ENCODE measurements around the gene CXCR6.
"Not testable (repeated sequence)": the region's sequence is repeated elsewhere in the genome, so short reads cannot be mapped to it uniquely, and the experiment has no call there.

Gene CXCR6

DNA sequence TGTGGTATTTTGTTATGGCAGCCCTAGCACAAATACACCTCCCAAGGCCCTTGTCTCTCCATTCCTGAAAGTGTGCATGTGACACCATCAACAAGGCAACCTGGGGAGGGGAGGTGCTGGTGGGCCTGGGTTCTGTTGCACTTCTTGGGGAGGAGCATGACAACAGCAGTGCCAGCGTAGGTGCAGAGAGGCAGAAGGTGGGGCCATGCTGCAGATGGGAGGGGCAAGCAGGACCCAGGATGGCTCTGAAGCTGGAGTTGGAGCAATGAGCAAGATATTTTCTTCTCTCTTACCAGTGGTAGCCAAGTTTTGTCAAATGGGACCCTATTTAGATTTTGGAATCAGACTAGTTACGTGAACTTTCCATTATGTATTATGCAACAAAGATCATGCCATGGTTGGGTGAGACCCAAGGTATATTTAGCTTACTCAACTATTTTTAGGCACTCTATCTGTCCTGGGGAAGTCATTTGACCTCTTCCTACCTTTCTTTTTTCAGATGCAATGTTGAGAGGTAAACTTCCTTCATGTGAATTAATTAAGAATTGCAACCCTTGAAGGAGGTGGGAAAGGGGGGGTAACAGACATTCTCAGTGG, 49.0 kb downstream of the CXCR6 start:
- no peak for DNase-seq

DNA sequence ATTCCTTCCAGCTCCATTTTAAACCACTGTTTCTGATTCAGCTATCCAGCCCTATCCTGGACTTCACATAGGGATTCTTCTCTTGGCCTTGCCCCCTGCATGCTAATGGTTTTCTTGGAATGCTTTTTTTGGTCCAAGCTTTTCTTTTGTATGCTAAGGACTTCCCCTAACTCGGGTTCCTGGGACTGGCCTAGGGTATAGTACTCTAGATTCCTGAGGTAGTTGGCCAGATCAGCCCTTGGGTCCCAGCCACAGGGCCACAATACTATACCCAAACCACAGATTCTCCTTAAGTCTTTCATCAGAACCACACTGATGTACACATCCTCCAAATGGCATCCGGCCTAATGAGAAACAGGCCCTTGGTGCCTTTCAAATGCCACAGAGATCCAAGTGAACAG, 49.6 kb downstream of the CXCR6 start:
- DNase-seq, result no peak

DNA sequence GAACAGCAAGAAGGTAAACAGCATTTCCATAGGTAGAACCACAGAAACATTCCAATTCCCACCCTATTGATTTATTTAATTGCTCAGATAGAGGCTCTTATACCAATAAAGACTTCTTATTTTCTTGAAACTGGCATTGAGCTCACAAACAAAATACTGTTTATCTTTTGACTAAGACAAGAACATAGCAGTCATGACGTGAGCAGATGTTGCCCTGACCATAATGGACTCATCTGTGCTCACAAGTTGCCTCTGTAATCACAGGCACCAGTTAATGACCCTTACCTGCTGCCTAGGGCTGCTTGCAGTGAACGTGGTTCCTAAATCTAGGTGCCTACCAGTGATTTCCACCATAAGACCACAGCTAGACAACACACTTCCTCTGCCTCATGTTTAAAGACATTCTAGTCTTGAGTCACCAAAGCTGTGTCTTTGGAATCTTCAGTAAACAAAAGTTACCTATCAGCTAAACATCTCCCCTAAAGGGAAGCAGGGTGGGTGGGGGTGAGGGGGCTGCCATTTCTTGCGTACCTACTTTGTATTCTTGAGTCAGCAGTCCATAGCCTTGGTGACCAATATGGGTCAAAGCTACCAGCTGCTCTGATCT, 50.3 kb downstream of the CXCR6 start:
- DNase-seq, result no peak

DNA sequence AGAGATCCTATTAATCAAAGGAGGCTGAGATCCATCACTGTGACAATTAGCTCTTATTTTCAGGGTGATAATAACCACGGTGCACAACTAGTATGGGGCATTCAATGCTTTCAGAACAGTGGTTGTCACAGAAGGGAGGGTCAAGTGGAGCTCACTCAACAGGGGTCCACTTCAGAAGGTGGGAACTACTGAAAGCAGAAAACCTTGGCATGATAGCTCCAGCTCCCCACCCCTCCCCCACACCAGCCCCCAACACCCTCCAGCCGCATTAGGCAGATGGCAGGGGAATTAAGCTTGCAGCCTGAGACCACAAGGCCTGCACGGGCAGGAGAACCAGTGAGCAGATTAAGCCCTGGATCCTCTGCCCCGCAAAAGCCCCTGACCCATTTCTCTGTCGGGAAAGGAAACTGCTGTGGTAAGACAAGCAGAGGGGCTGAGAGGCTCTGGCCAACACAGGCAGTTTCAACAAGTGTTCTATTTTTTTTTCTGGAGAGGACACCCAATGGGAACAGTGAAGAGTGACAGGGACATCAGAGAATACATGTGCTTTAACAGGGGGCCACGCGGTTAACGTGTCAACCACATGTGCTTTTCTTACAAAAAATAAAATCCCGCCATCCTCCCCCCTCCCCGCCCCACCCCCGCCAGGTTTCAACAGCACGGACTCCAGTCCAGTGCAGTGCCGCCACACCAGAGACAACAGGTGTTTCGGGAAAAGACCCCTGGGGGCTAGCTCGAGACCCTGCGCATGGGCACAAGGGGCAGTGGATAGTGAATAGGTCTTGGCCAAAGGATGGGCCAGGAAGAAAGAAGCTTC, 51.4 kb downstream of the CXCR6 start:
- peak in 1 of 2 donors; percentile 9 for DNase-seq

DNA sequence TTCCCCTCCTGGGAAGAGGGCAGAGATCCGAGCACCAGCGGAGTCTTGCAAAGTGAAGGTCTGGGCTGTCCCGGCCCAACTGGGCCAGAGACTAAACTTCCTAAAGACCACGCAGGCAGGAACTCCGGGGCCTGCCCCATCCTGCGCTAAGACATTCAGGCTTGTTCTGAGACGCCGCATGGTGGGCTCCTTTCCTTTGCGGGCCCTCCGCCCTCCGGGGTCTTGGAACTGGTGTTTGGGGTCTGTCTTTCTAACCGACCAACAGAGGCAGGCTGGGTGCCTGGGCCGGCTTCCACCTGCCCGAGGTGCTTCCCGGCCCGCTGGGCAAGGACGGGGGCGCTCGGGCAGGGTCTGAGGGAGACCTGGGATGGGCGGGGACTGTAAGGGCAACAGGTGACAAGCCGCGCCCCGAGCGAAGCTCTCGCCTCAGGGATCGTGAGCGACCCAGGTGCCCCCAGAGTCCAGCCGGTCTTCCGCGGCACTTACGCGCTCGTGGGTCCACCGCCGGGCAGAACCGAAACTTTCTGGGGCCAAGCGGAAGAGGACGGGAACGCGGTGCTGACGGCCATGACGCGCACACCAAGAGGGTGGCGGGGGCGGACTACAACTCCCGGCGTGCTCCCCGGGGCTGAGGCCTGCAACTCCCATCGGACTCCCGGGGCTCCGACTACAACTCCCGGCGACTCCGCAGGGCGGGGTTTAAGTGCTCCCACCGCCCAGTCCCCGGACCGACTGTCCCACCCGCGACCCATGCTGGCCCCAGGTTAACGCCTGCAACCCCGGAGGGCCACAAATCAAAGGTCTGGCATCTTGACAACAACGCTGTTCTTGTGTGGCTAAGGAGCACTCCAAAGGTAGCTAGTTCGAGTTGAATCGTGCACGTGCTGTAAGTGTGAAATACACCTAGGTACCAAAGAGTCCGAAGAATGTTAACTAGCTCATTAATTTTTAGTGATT, 52.2 kb downstream of the CXCR6 start, which contains the start of gene FYCO1:
FYCO1 (minus strand) TSS at position 589 of the 957 bp plus-strand sequence. CDS start 10,914 bp downstream, outside the sequence.
- DNase-seq, result peak; percentile 76 to 83

DNA sequence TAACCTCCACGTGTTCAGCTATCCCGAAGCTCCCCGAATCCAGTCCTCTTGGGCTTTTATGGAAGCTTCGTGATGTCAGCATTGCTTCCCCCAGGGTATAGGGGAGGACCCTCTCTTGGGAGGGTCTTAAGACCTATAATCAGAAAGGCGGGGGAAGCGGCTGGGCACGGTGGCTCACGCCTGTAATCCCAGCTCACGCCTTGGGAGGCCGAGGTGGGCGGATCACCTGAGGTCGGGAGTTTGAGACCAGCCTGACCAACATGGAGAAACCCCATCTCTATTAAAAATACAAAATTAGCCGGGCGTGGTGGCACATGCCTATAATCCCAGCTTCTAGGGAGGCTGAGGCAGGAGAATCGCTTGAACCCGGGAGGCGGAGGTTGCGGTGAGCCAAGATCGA, 54.2 kb downstream of the CXCR6 start:
- not testable (repeated sequence) for DNase-seq

DNA sequence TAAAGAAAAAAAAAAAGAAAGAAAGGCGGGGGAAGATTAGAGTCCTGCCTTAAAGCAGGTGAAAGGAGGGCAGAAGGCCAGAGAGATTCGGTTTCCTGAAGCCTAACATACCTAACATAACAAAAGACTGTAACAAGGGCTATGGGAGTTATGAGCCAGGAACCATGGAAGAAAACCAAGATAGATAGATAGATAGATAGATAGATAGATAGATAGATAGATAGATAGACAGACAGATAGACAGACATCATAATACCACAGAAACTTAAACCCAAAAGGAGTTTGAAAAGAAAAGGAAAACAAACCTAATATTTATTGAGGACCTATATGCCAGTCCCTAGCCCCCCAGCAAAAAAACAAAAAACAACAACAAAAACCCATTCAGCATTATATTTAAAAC, 54.7 kb downstream of the CXCR6 start:
- no peak for DNase-seq

Measured in stimulated activated CD4-positive, alpha-beta T cell treated with anti-CD3 and anti-CD28 coated beads, Interleukin-2, amount 100 ng/mL, for 48 hours (primary cell).